Esophagus (tissue), 2 donors: ENCODE measurements around the gene COL18A1. TPM values are rescaled to one million over a fixed set of nuclear protein-coding genes. Genes with fewer than 3 reads are reported as not detected.

ENCODE experiments used
- H3K27ac ChIP-seq, 2 donors: one replicate each; pipeline ENCODE4 v1.5.1; 2013; ENCODE audit warnings: low read depth in 2 of 2, mild to moderate bottlenecking in 2 of 2, inconsistent platforms in 1 of 2, low read length in 1 of 2, moderate library complexity in 1 of 2
- H3K27me3 ChIP-seq, 2 donors: one replicate each; pipeline ENCODE4 v1.6.1; 2013; ENCODE audit warnings: low read length in 2 of 2, control low read depth in 1 of 2, mild to moderate bottlenecking in 1 of 2; ENCODE audit not compliant: insufficient read depth in 2 of 2, control insufficient read depth in 1 of 2
- H3K36me3 ChIP-seq, 2 donors: one replicate each; pipeline ENCODE4 v1.6.1; 2013; ENCODE audit warnings: low read length in 1 of 2; ENCODE audit not compliant: control insufficient read depth in 2 of 2, insufficient read depth in 2 of 2
- H3K4me1 ChIP-seq, 2 donors: one replicate each; pipeline ENCODE4 v1.6.1; 2013; ENCODE audit warnings: low read length in 1 of 2; ENCODE audit not compliant: control insufficient read depth in 2 of 2, insufficient read depth in 2 of 2
- H3K4me3 ChIP-seq, 2 donors: one replicate each; pipeline ENCODE4 v1.5.1; 2013; ENCODE audit warnings: low read length in 2 of 2, mild to moderate bottlenecking in 2 of 2, low read depth in 1 of 2, moderate library complexity in 1 of 2
- H3K9me3 ChIP-seq, 2 donors: one replicate each; pipeline ENCODE4 v1.6.1; 2013; ENCODE audit warnings: mild to moderate bottlenecking in 2 of 2, low read depth in 1 of 2, low read length in 1 of 2, moderate library complexity in 1 of 2; ENCODE audit not compliant: control insufficient read depth in 2 of 2, insufficient read depth in 1 of 2
- WGBS, 2 donors: extraction: QIAGEN DNeasy Blood & Tissue Kit; methylation state at CpG; one replicate each; pipeline ENCODE4 v1.1.7; 2013; 5-methylcytosine and 5-hydroxymethylcytosine counted together
- polyA plus RNA-seq, 2 donors: library from polyadenylated mRNA; stranded (reverse); fragments of 200-250 nt; gene quantifications; one replicate each; pipeline ENCODE4 v1.2.3, GENCODE V29; 2013
- donor health status: healthy with polysubstance abuse.
- donor health status: Bipolar disorder and iron deficiency.

COL18A1 gene
- 10 to 100 TPM; 29.7 to 29.9 TPM for polyA plus RNA-seq

DNA sequence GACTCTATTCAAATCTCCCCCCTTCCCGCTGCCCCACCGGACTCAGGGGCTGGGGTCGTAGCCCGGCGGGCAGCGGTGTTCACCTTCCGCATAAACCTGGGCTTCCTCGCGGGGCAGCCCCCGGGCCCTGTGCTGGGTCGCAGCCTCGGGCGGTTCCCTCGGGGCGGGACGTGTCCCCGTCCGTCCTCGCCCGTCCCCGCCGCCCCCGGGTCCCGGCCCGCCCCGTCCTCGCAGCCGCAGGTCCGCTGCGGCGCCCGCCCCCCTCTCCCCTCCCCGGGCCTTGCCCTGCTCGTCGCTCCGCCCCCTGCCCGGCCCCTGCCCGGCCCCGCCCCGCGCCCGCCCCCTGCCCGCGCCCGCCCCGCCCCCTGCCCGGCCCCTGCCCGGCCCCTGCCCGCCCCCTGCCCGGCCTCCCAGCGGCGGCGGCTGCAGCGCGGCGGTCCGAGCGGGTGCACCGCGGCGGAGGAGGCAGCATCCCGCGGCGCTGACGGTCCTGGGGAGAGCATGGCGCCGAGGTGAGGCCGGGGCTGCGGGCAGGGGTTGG lies at the start of gene COL18A1:
Gene COL18A1 (plus strand): TSS at position 436 of the 541 bp plus-strand sequence. CDS start 66 bp downstream, at position 502.
- H3K36me3 ChIP-seq, result no peaks in the 10 kb centered on the region
- H3K9me3 ChIP-seq, result no peaks in the 10 kb centered on the region
- H3K4me3 ChIP-seq, result peak within 1 kb of the TSS; percentile 54 to 57
- peaks cover 14 to 30% of the 10 kb centered on the region in 2 donors for H3K4me1 ChIP-seq
- WGBS, 2 donors, result 1 to 3% methylated on average over 13 to 69 of the region's 69 CpGs
- H3K27me3 ChIP-seq, result no peaks in the 10 kb centered on the region
- peak within 1 kb of the TSS; percentile 62 to 83 for H3K27ac ChIP-seq

DNA sequence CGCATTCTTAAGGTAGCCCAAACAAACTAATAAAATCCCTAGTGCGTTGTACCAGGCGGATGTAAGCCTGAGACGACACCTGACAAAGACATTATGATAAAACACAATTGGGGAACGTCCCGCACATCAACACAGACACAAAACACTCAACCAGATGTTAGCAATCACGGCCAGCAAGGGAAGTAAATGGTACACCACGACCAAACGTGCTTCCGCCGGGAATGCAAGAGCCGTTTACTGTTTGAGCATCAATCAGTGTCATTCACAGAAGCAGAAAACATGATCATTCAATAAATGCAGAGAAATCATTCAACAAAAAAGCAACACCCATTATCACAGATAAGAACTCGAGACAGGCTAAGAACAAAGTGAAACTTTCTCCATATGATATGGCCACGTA lies 49.4 kb upstream of the COL18A1 start:
- WGBS, 2 donors, result 63 to 69% methylated on average over 14 of the region's 14 CpGs
- Histone ChIP-seq H3K4me1 (peaks cover 3 to 7% of the 10 kb centered on the region in 2 donors), H3K36me3 (no peaks in the 10 kb centered on the region), H3K27me3 (no peaks in the 10 kb centered on the region), H3K9me3 (peaks cover 0 to 3% of the 10 kb centered on the region in 2 donors), H3K4me3 (no peak overlapping the region), H3K27ac (no peak overlapping the region)

DNA sequence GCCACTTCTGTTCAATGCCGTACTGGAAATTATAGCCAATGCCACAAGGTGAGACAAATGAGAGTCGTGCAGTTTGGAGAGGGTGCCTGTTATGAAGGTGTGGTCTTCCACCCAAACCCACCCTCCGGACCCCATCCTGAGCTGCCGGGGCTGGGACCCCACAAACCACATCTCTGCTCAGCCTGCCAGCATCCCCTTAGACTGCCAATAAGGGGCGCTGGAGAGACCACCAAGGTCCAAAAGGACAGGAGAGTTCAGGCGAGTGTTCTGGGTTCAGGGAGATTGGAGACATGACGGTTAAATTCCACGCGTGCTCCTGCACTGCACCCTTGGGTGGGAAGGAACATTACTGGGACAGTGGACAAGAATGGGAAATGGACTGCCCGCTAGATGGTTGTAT lies 48.7 kb upstream of the COL18A1 start:
- no peaks in the 10 kb centered on the region for H3K27me3 ChIP-seq
- H3K36me3 ChIP-seq, result no peaks in the 10 kb centered on the region
- H3K9me3 ChIP-seq, result peaks cover 0 to 3% of the 10 kb centered on the region in 2 donors
- peaks cover 0 to 4% of the 10 kb centered on the region in 2 donors for H3K4me1 ChIP-seq
- 83 to 93% methylated on average over 10 of the region's 10 CpGs for WGBS, 2 donors
- H3K27ac ChIP-seq, result no peak overlapping the region
- no peak overlapping the region for H3K4me3 ChIP-seq

DNA sequence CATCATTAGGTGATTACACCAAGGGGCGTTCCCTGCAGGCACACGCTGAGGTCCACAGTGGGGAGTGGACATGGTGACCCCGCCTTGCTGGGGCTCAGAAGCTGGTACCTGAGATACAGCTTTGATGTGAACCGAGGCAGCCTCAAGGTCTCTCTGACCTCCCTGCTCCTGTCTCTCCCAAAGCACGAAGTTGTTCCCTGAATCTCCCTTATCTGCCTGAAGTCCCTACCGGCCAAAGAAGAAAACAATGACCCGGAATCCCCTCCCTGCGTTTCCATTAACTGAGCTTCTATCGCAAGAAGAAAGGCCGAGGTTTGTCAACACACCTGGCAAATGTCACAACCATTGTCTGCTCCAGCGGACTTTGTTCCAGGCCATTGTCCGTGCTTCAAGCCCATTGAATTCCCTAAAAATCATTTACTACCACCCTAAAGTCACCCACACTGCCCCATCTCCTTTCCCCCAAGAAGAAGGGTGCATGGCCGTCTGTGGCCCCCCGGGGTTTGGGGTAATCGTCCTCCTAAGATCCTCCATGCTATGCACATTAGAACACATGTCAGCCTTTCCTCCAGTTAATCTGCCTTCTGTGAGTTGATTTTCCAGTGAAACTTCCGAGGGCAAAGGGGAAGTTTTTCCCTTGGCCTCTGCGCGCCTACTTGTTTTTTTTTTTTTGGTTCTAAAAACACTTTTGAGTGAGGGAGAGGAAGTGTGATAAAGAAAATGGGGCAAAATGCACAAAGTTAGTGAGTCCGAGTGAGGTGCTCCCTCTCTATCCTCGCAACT lies 48.1 kb upstream of the COL18A1 start:
- no peaks in the 10 kb centered on the region for H3K27me3 ChIP-seq
- H3K36me3 ChIP-seq, result no peaks in the 10 kb centered on the region
- WGBS, 2 donors, result 60 to 74% methylated on average over 20 of the region's 20 CpGs
- H3K9me3 ChIP-seq, result peaks cover 0 to 3% of the 10 kb centered on the region in 2 donors
- H3K4me1 ChIP-seq, result peaks cover 0 to 4% of the 10 kb centered on the region in 2 donors
- no peak overlapping the region for H3K4me3 ChIP-seq
- peak overlapping the region; percentile 39 to 51 for H3K27ac ChIP-seq

DNA sequence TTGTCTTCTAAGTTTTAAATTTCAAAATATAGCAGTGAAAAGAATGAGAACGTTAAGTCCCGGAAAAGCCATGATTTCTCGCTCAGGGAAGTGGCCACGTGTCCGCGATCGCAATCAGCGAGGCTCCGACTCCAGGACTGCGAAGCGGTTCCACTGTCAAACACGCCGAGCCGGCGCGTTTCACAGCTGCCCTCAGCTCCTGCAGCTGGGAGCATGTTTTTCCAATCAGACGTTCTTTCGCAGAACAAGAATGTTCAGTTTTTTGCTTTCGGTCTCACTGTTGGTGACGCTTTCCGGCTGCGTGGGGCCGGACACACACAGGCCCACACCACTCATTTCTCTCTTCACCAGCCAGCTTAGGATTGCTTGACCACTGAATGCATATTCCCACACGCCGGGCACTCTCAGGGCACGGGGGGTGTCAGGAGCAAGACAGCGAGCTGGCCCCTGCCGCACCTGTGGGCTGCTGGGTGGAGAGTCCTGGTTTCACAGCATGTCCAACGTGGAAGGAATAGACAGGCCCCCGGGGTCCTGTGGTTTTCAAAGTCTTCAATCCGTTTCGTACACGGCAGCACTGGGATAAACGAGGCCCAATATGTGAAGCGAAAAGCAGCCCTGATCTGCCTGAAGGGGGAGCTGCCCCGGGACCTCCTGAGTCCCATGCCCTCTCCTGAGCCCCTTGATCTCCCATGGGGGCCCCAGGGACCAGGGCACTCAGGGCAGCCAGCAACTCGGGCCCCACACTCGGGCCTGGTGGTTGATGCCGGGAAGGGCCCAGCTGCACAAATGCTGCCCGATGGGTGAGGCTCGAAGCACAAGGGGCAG lies 47.3 kb upstream of the COL18A1 start:
- Histone ChIP-seq H3K27ac (peak overlapping the region; percentile 34 to 48), H3K4me1 (peaks cover 0 to 4% of the 10 kb centered on the region in 2 donors), H3K27me3 (no peaks in the 10 kb centered on the region), H3K4me3 (no peak overlapping the region), H3K9me3 (peaks cover 0 to 3% of the 10 kb centered on the region in 2 donors), H3K36me3 (no peaks in the 10 kb centered on the region)
- 50 to 59% methylated on average over 40 to 41 of the region's 41 CpGs for WGBS, 2 donors

DNA sequence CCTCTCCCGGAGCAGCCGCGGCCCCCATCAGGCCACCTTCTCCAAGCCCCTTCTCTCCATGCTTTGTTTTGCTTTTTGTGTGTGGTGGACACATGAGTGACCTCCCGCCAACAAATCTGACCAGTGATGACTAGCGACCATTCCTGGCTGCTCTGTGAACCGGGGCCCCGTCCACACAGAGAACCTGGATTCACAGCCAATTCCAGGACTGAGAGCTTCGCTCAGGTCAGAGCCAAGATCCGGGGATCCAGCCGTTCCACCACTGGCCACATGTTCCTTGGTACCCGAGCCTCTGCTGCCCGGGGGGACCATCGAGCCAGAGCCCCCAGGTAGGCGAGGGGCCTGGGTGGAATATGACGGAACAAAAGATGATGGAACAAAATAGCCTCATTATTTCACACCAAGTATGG lies 46.7 kb upstream of the COL18A1 start:
- Histone ChIP-seq H3K27ac (peak overlapping the region in 1 of 2 donors; percentile 48), H3K36me3 (no peaks in the 10 kb centered on the region), H3K27me3 (no peaks in the 10 kb centered on the region), H3K4me1 (peaks cover 0 to 4% of the 10 kb centered on the region in 2 donors), H3K9me3 (peaks cover 0 to 3% of the 10 kb centered on the region in 2 donors), H3K4me3 (no peak overlapping the region)
- 88 to 91% methylated on average over 14 to 15 of the region's 15 CpGs for WGBS, 2 donors

DNA sequence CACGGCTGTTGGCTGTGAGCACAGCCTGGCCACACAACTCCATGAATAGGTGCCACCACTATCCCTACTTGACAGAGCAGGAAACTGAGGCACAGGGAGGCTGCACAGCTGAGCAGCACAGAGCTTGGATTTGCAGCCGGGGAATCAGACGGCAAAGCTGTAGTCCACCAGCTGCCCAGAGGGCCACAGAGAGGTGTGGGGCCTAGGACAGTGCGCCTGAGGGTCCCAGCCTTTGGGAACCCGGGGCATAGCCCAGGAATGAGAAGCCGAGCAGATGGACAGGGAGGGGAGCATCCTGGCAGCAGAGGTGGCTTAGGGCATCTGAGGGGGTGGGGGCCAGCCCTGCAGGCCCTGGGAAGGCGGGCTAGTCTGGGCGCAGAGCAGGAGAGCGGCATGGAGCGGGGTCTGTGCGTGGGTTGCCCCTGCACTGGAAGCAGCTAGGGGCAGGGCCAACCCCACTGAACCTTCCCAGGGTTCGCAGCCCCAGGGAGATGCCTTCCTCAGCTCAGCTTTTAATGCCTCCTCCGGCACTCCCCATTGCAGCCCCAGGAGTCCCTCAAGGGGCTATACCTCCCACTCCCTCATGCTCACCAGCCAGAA lies 46.2 kb upstream of the COL18A1 start:
- peaks cover 0 to under 1% of the 10 kb centered on the region in 2 donors for H3K9me3 ChIP-seq
- peaks cover 0 to 5% of the 10 kb centered on the region in 2 donors for H3K4me1 ChIP-seq
- 89 to 91% methylated on average over 13 of the region's 13 CpGs for WGBS, 2 donors
- H3K4me3 ChIP-seq, result no peak overlapping the region
- H3K27ac ChIP-seq, result no peak overlapping the region
- H3K27me3 ChIP-seq, result no peaks in the 10 kb centered on the region
- no peaks in the 10 kb centered on the region for H3K36me3 ChIP-seq

DNA sequence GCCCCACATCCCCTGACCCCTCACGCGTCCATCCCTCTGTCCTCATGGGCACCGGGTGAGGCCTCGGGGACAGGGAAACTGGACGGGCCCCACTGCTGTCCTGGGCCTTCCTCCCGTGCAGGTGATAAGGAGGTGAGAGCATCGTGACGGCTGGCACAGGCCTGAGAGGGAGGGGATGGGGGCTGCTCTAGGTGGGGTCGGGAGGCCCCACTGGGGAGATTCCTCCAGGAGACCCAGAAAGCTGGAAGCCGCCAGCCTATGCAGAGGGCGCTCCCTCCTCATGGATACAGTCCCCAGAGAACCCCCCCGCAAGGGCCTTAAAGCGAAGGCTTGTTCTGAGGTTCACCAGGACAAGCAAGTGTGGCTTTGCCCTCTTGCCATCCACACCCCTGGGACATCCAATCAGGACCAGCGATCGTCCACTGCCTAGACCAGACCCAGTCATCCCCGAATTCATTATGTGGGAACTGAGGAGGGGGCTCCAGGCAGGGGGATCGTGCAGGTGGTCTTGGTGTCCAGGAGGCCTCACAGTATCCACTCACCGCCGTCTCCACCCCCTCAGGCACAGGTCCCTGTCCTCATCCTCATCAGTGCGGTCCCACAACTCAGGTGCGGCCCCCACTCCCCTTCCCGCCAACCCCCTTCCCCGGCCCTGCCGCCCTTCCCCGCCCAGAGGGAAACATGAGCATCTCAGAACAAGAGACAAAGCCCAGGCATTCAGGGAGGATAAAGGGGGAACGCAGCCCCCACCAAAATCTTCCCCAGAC lies 45.3 kb upstream of the COL18A1 start:
- Histone ChIP-seq H3K27me3 (no peaks in the 10 kb centered on the region), H3K36me3 (no peaks in the 10 kb centered on the region), H3K4me3 (no peak overlapping the region), H3K4me1 (peaks cover 4 to 6% of the 10 kb centered on the region in 2 donors), H3K9me3 (no peaks in the 10 kb centered on the region), H3K27ac (no peak overlapping the region)
- 81% methylated on average over 24 to 26 of the region's 26 CpGs for WGBS, 2 donors
